RWPE1 (cell line): Measurements from ENCODE around the gene TRAF3.

Experiments
- CTCF ChIA-PET: fragments of 350-600 bp; sonication (Branson Sonifier 250); formaldehyde crosslinking; extraction: SDS; loops from one replicate; lab custom pipeline; 2021; lab: Yijun Ruan, JAX
- POLR2A ChIA-PET: fragments of 400-600 bp; formaldehyde crosslinking; extraction: SDS; loops from one replicate; lab custom pipeline; 2020; ENCODE audit warnings: antibody characterized with exemption; ENCODE audit not compliant: low non-redundant PET; lab: Yijun Ruan, JAX
- DNase-seq: peaks from one replicate; pipeline ENCODE4 v3.0.0; 2012; ENCODE audit warnings: low spot score
- H3K27ac ChIP-seq: fragments of 450-650 bp; 2 replicates; pipeline ENCODE4 v1.5.1; 2017
- TF ChIP-seq, protein P1 (sequence below): fragments of 450-650 bp; conservative IDR thresholded peaks from 2 replicates; pipeline ENCODE4 v1.5.1; 2017; ENCODE audit warnings: low read depth, mild to moderate bottlenecking

Gene TRAF3

GRCh38 chr14:102947321-102948103 lies 170.3 kb downstream of the TRAF3 start:
- H3K27ac ChIP-seq: peak overlapping the region; percentile 15; the same call in 1 of the 2 replicates
- ChIA-PET CTCF (no interaction called here), POLR2A (no interaction called here)
- DNase-seq: no peak
- TF ChIP-seq, protein P1, sequence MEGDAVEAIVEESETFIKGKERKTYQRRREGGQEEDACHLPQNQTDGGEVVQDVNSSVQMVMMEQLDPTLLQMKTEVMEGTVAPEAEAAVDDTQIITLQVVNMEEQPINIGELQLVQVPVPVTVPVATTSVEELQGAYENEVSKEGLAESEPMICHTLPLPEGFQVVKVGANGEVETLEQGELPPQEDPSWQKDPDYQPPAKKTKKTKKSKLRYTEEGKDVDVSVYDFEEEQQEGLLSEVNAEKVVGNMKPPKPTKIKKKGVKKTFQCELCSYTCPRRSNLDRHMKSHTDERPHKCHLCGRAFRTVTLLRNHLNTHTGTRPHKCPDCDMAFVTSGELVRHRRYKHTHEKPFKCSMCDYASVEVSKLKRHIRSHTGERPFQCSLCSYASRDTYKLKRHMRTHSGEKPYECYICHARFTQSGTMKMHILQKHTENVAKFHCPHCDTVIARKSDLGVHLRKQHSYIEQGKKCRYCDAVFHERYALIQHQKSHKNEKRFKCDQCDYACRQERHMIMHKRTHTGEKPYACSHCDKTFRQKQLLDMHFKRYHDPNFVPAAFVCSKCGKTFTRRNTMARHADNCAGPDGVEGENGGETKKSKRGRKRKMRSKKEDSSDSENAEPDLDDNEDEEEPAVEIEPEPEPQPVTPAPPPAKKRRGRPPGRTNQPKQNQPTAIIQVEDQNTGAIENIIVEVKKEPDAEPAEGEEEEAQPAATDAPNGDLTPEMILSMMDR: no peak

- ChIA-PET POLR2A (no interaction called here), CTCF (no interaction called here)
- TF ChIP-seq, protein P1: no peak
- H3K27ac ChIP-seq: peak overlapping the region; percentile 18; the same call in 1 of the 2 replicates
- no peak for DNase-seq
These were observed 171.4 kb downstream of the TRAF3 start for GRCh38 chr14:102948698-102949061.

GRCh38 chr14:102949062-102949800 lies 172.0 kb downstream of the TRAF3 start:
- no peak for DNase-seq
- peak overlapping the region; percentile 18 for H3K27ac ChIP-seq
- TF ChIP-seq, protein P1: no peak
- CTCF ChIA-PET: interaction anchor here (0.6 kb wide), 1 partner anchor 68 kb away, joined by 6 read pairs; no protein-coding TSS in a partner anchor
- POLR2A ChIA-PET: no interaction called here

- no peak for DNase-seq
- TF ChIP-seq, protein P1: no peak
- CTCF ChIA-PET: interaction anchor here (0.6 kb wide), 1 partner anchor 69 kb away, joined by 6 read pairs; no protein-coding TSS in a partner anchor
- H3K27ac ChIP-seq: peak overlapping the region; percentile 11
- POLR2A ChIA-PET: no interaction called here
These were observed 172.7 kb downstream of the TRAF3 start for GRCh38 chr14:102949801-102950451.

DNA sequence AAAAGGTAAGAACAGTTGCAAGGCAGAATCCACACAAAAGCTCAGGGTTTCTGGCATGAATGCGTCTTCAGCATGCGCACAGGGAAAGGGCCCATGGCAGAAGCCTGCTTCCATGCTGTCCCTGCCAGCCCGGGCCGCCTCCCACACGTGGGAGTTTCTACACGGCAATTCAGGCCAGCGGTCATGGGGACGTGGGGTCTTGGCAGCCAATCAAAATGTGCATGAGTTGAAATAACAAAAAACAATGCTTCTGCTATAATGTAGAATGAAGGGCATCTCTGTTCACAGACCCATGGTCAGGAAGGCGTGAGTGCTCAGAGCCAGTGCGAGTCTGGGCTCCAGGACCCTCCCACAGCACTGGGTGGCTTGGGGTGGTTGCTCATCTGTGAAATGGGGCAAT lies 173.8 kb downstream of the TRAF3 start:
- ChIA-PET CTCF (no interaction called here), POLR2A (no interaction called here)
- DNase-seq: no peak
- TF ChIP-seq, protein P1: no peak
- H3K27ac ChIP-seq: peak overlapping the region; percentile 11; the same call in 1 of the 2 replicates

DNA sequence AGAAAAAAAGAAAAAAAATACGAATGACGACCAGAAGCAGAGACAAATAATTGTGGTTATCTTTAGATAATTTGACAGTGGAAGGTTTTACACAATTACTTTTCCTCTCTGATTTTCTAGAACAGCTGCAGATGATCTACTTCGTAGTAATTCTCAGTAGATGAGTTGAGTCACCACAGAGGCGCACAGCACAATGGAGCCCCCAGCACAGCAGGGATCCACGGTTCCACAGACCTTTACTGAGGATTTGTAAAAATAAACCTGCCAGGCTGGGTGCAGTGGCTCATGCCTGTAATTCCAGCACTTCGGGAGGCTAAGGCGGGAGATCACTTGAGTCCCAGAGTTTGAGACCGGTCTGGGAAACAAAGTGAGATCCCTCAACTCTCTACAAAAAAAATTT lies 174.6 kb downstream of the TRAF3 start:
- DNase-seq: no peak
- ChIA-PET CTCF (no interaction called here), POLR2A (no interaction called here)
- TF ChIP-seq, protein P1: no peak
- H3K27ac ChIP-seq: no peak overlapping the region
